K562 (cell line): ENCODE data around the gene PIEZO2. TPM values are rescaled to one million over a fixed set of nuclear protein-coding genes. Genes with fewer than 3 reads are reported as not detected.

Source experiments
- ARID2 ChIP-seq: fragments of 450-650 bp; IDR thresholded peaks from 2 replicates; pipeline ENCODE4 v1.6.1; 2017; ENCODE audit warnings: antibody characterized with exemption, mild to moderate bottlenecking
- CHD1 ChIP-seq: fragments of 200-600 bp; sonication (generic); IDR thresholded peaks from one replicate; pipeline ENCODE4 v1.6.1; 2012; ENCODE audit warnings: mild to moderate bottlenecking, moderate library complexity, low read length, inconsistent platforms
- FUS ChIP-seq: fragments of 200-400 bp; formaldehyde crosslinking; optimal IDR thresholded peaks from 2 replicates; pipeline ENCODE3; 2017; ENCODE audit warnings: low read depth, low read length
- HDAC6 ChIP-seq: IDR thresholded peaks from 2 replicates; pipeline ENCODE4 v1.6.1; 2012; ENCODE audit warnings: low read depth, mild to moderate bottlenecking, control low read depth, inconsistent platforms, low read length, moderate library complexity
- JUN ChIP-seq, 2 experiments: sonication (generic) in 1 of 2; formaldehyde crosslinking in 1 of 2; IDR thresholded peaks; 2 replicates each; pipeline versions ENCODE4 v1.6.1 to v1.8.0; 2012 to 2022; ENCODE audit warnings: borderline replicate concordance in 2 of 2, mild to moderate bottlenecking in 2 of 2, improper control_type of control experiment in 1 of 2, low read depth in 1 of 2, low read length in 1 of 2, missing genetic modification reagents in 1 of 2
- JUNB ChIP-seq: fragments of 450-650 bp; formaldehyde crosslinking; conservative IDR thresholded peaks from 2 replicates; pipeline ENCODE4 v1.4.0; 2020; ENCODE audit warnings: mild to moderate bottlenecking
- MAFF ChIP-seq: IDR thresholded peaks from 2 replicates; pipeline ENCODE4 v1.6.1; 2012; ENCODE audit warnings: low read length, improper control_type of control experiment
- MAFG ChIP-seq: fragments of 450-650 bp; conservative IDR thresholded peaks from 2 replicates; pipeline ENCODE4 v1.6.1; 2016; ENCODE audit warnings: missing genetic modification characterization, missing compliant biosample characterization
- NFE2 ChIP-seq: IDR thresholded peaks from 2 replicates; pipeline ENCODE4 v1.6.1; 2014; ENCODE audit warnings: antibody characterized with exemption, low read depth
- NR4A1 ChIP-seq, 2 experiments: fragments of 250-450 bp in 1 of 2; fragments of 450-650 bp in 1 of 2; sonication (Bioruptor Pico) in 1 of 2; IDR thresholded peaks; 2 replicates each; pipeline versions ENCODE4 v1.4.0 to v1.6.1; 2016 to 2020; ENCODE audit warnings: mild to moderate bottlenecking in 2 of 2, missing compliant biosample characterization in 1 of 2, missing genetic modification characterization in 1 of 2, moderate library complexity in 1 of 2
- TAF1 ChIP-seq: IDR thresholded peaks from 2 replicates; pipeline ENCODE4 v1.6.1; 2011; ENCODE audit warnings: mild to moderate bottlenecking, low read length, moderate library complexity; ENCODE audit not compliant: insufficient read depth, control insufficient read depth, severe bottlenecking; ENCODE audit errors: extremely low read depth
- ZKSCAN1 ChIP-seq: fragments of 150-350 bp; IDR thresholded peaks from 2 replicates; pipeline ENCODE4 v1.6.1; 2016; ENCODE audit warnings: low read depth, low read length
- ZNF263 ChIP-seq: sonication (generic); formaldehyde crosslinking; IDR thresholded peaks from 2 replicates; pipeline ENCODE4 v1.8.0; 2022; ENCODE audit warnings: mild to moderate bottlenecking, missing genetic modification reagents, borderline replicate concordance
- ZNF316 ChIP-seq: fragments of 450-650 bp; IDR thresholded peaks from 2 replicates; pipeline ENCODE4 v1.6.1; 2016
- ZNF384 ChIP-seq: IDR thresholded peaks from 2 replicates; pipeline ENCODE4 v1.6.1; 2012; ENCODE audit warnings: low read depth, low read length, improper control_type of control experiment
- ZNF609 ChIP-seq: sonication (generic); formaldehyde crosslinking; IDR thresholded peaks from 2 replicates; pipeline ENCODE4 v1.8.1; 2023; ENCODE audit warnings: missing genetic modification reagents, mild to moderate bottlenecking, borderline replicate concordance
- polyA plus RNA-seq, 8 experiments: library from polyadenylated mRNA; depleted of rRNA in 4 of 8; stranded (reverse) in 5 of 8; unstranded in 3 of 8; fragments of >200 nt; fragmentation: Nextera tagmentation in 2 of 8; fragmentation: Illumina TruSeq in 1 of 8; extraction: Ambion mirVana in 2 of 8; extraction: Trizol in 1 of 8; gene quantifications; 2 replicates each; pipeline versions ENCODE4 v1.2.1 to v1.2.3, GENCODE V29; 2011 to 2014; ENCODE audit warnings: inconsistent platforms in 1 of 8, missing spikeins in 1 of 8
- total RNA-seq, 7 experiments: library from RNA; depleted of rRNA in 6 of 7; stranded (reverse); fragments of >200 nt in 6 of 7; fragmentation: Illumina TruSeq in 2 of 7; extraction: Trizol in 2 of 7; gene quantifications; 2 replicates each; pipeline versions ENCODE4 v1.2.1 to v1.2.3, GENCODE V29; 2011 to 2021; ENCODE audit warnings: low replicate concordance in 1 of 7
- TF ChIP-seq, protein P1 (sequence below), 2 experiments: fragments of 450-650 bp in 1 of 2; sonication (generic) in 1 of 2; formaldehyde crosslinking in 1 of 2; IDR thresholded peaks in 1 of 2; conservative IDR thresholded peaks in 1 of 2; 2 replicates each; pipeline versions ENCODE4 v1.6.1 to v1.8.1; 2016 to 2023; ENCODE audit warnings: mild to moderate bottlenecking in 2 of 2, moderate library complexity in 2 of 2, inconsistent platforms in 1 of 2, missing genetic modification reagents in 1 of 2
- TF ChIP-seq, protein P2 (sequence below): fragments of 250-450 bp; sonication (Bioruptor Pico); IDR thresholded peaks from 2 replicates; pipeline ENCODE4 v1.5.0; 2022; ENCODE audit warnings: mild to moderate bottlenecking

Gene PIEZO2
- total and polyA plus RNA-seq, 9 of the 15 experiments (the other 6 are each of a cell fraction or from before 2014, with no cell fraction given) = 0.54 to 4.1 (median 2.0) TPM

GRCh38 chr18:10841203-10841602, 308.2 kb downstream of the PIEZO2 start (continued):
- TF ChIP-seq ARID2 (no peak), ZKSCAN1 (no peak), JUN (IDR thresholded peaks at IDR 0.05; ENCODE audit: borderline replicate concordance, low read depth, low read length) (peak; percentile 63; the same call in 1 of the 2 replicates), JUN (CRISPR knock-in tag; IDR thresholded peaks at IDR 0.05; ENCODE audit: borderline replicate concordance) (no peak), ZNF263 (no peak), NFE2 (peak; percentile 65), CHD1 (no peak), ZNF609 (no peak), ZNF384 (no peak), MAFG (peak; percentile 57), HDAC6 (no peak), NR4A1 (CRISPR knock-in tag; IDR thresholded peaks at IDR 0.05) (no peak), NR4A1 (tag; IDR thresholded peaks at IDR 0.05) (no peak), ZNF316 (peak; percentile 15; the same call in 1 of the 2 replicates), MAFF (peak; percentile 3; the same call in 1 of the 2 replicates), FUS (no peak), JUNB (CRISPR knock-in tag) (no peak), TAF1 (no peak)
- TF ChIP-seq, protein P1, sequence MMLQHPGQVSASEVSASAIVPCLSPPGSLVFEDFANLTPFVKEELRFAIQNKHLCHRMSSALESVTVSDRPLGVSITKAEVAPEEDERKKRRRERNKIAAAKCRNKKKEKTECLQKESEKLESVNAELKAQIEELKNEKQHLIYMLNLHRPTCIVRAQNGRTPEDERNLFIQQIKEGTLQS (IDR thresholded peaks at IDR 0.05) = peak; percentile 72
- TF ChIP-seq, protein P1 (CRISPR knock-in tag; conservative IDR thresholded peaks at IDR 0.05) = no peak
- TF ChIP-seq, protein P2, sequence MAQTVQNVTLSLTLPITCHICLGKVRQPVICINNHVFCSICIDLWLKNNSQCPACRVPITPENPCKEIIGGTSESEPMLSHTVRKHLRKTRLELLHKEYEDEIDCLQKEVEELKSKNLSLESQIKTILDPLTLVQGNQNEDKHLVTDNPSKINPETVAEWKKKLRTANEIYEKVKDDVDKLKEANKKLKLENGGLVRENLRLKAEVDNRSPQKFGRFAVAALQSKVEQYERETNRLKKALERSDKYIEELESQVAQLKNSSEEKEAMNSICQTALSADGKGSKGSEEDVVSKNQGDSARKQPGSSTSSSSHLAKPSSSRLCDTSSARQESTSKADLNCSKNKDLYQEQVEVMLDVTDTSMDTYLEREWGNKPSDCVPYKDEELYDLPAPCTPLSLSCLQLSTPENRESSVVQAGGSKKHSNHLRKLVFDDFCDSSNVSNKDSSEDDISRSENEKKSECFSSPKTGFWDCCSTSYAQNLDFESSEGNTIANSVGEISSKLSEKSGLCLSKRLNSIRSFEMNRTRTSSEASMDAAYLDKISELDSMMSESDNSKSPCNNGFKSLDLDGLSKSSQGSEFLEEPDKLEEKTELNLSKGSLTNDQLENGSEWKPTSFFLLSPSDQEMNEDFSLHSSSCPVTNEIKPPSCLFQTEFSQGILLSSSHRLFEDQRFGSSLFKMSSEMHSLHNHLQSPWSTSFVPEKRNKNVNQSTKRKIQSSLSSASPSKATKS (CRISPR knock-in tag) = no peak
